Breast epithelium (tissue), 3 donors: ENCODE data around the gene PIAS1.

Experiments
- CTCF ChIP-seq, 3 donors: fragments of 450-650 bp; IDR thresholded peaks; one replicate each; pipeline ENCODE4 v1.5.1; 2016 to 2017; ENCODE audit warnings: antibody characterized with exemption in 3 of 3, mild to moderate bottlenecking in 3 of 3, moderate library complexity in 3 of 3
- POLR2A ChIP-seq: fragments of 450-650 bp; IDR thresholded peaks from one replicate; pipeline ENCODE4 v1.6.1; 2016; ENCODE audit warnings: antibody characterized with exemption, mild to moderate bottlenecking, moderate library complexity

- no peak for TF ChIP-seq CTCF (IDR thresholded peaks at IDR 0.05)
- no peak for TF ChIP-seq POLR2A
Measured at GRCh38 chr15:68114840-68115239, 60.7 kb downstream of the PIAS1 start.
